GM18508 (cell line): ENCODE measurements around the gene RNF32.
"Not testable (repeated sequence)": the region's sequence is repeated elsewhere in the genome, so short reads cannot be mapped to it uniquely, and the experiment has no call there.

Source experiments
- ATAC-seq: cut with Tn5 transposase; IDR thresholded peaks from one replicate; pipeline ENCODE4 v1.9.1; 2021; ENCODE audit warnings: moderate number of reproducible peaks; ENCODE audit not compliant: insufficient read depth, unreplicated experiment

Gene RNF32

DNA sequence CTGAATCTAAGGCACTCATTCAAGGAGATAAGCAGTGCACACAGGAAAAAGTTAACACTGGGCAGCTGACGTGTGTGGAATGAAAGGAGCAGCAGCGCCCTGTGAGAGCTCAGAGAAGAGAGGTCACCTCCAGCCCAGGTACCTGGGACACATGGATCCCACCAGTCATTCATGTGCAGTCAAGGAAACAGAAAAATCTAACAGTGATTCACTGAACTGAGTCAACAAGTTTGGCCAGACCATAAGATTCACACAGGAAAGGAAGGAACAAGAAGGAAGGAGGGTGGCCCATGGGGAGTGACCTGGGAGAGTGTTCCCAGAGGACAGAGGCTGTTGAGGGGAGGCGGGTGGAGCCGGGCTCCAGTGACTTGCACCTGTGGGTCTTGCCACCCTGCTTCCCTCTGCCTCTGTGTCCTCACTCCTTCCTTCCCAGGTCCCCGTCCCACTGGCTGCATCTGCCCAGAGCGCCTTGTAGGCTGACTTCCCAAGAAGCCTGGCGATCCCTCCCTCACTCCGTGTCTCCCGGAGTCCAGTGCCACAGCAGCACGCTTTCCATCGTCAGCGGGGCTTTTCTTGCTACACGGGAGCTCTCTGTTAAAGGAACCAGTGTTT lies 27.7 kb downstream of the RNF32 start:
- no peak for ATAC-seq

DNA sequence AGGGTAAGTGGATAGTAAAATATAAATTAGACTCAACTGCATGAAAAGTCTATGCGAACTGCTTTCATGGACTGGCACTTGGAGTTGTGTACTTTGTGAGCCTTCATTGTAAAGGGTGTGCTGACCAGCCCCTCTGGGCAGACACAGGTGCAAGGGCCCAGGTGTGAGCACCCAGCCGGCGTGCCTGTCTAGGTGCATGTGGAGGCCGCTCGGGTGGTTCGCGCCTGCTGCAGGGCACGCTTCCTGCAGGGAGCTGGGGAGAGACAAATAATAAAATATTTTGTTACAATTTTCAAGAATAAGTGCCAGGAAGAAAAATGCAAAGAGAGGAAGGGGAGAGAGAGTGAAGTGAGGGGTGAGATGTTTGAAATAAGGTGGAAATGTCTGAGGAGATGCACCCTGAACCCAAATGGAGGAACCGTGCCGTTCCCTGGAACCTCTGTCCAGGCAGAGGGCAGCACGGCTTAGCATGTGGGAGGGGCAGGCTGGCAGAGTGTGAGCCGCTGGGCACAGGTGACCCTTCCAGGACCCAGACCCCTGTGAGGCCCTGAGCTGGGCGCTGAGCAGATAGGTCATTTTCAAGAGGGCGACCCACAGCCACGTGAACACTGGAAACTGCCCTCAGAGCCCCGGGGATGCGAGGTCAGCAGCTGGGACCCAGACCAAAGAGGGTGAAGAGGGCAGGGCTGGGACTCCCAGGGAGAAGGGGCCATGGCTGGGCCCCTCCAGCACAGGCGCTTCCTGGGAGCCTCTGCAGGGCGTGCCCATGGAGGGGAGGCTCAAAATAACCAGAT lies 28.7 kb downstream of the RNF32 start:
- no peak for ATAC-seq

DNA sequence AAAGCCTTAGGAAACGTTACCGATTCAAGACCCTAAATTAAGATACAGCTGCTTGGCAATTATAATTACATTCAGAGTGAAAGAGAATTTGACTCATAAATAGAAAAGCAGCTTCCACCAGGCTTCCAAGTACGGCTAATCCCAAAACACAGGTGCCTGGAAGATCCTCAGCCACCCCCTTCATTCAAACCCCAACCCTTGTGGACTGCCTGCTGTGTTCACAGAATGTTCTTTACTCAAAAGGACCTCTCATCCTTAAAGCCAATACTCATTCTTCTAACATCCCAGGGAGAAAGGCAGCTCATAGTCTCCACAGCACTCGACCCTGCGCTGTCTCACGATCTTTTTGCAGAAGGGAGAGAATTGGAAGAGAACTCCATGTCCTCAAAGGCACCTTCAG lies 32.9 kb downstream of the RNF32 start:
- no peak for ATAC-seq

DNA sequence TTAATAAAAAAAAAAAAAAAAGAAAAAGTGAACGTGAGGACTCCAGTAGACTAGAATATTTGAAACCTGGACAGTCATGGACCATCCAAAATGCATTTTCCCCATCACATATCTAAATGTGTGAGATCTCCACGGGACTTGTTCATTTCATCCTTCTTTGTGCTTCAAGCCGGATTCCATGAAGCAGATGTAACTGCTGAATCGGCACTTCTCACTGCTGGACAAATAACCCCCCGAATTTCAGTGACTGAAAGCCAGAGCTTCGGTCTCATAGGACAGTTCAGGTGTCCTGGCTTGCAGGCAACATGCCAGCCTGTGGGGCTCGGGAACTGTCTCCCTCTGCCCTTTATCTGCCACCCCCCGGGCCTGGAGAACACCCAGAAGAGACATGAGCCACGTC lies 33.3 kb downstream of the RNF32 start:
- ATAC-seq = no peak

DNA sequence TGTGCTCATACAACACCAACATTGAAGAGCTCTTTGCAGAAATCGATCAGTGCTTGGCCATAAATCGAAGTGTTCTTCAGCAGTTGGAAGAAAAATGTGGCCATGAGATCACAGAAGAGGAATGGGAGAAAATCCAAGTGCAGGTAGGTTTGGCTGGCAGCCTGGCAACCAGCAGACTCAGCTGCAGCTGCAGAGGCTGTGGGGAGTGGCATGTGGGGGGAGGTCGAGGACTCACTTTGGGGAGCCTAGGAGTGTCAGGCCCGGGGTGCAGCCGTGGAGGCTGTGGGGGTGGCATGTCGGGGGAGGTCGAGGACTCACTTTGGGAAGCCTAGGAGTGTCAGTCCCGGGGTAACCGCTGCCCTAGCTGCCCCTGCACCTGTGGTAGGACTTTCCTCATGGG lies 35.1 kb downstream of the RNF32 start:
- no peak for ATAC-seq

DNA sequence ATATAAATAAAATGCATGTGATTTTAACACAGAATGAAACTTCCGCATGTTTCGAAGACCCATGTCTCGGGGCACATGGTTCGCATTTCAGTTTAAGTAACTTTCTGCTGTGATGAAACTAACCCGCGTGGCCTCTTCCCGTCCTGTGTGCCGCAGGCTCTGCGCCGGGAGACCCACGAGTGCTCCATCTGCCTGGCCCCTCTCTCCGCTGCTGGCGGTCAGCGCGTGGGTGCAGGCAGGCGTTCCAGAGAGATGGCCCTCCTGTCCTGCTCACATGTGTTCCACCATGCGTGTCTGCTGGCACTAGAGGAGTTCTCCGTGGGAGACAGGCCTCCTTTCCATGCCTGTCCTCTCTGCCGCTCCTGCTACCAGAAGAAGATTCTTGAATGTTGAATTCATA lies 35.7 kb downstream of the RNF32 start:
- ATAC-seq = no peak

DNA sequence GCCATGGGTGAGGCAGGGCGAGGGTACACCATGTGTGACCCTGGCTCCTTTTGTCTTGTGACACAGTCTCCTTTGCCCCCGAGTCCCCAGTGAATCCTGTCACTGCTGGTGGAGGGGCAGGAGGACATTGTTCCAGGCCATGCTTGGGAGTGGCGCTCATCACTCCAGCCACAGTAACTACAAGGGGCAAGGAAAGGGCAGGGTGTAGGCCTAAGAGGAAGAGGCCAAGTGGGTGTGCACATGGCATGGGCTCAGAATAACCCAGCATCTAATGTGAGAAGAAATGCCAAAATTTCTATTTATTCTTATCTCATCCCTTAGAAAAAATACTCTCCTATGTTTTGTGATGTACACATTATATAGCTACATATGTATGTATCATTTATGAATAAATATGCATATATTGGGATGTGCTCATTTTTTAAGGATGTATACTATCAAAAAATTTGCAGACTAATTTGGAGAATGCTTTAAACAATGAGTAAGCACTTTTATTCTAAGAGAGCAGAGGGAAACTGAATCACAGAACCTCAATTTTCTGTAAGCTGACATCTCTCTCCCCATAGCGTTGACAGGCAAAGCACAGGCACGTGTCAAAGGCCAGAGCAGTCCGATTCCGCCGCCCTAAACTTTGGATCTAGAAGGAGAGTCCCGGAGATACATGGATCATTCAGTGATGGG lies 36.9 kb downstream of the RNF32 start:
- ATAC-seq = no peak

DNA sequence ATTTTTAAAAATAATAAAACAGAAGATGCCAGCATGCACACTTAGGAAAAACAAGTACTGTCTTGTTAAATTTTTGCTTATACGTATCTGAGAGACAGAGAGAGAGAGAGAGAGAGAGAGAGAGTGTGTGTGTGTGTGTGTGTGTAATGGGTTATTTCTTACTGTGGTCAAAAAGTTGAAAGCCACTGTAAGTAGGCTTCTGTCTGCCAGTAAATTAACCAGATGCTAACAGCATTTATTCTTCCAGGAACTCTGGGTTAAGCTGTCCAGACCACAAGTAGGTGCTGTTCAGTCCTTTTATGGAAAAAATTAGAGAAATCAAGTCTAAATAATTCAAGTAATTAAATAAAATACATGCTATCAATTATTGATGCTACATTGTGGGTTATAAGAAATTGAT lies 39.7 kb downstream of the RNF32 start:
- ATAC-seq = no peak

DNA sequence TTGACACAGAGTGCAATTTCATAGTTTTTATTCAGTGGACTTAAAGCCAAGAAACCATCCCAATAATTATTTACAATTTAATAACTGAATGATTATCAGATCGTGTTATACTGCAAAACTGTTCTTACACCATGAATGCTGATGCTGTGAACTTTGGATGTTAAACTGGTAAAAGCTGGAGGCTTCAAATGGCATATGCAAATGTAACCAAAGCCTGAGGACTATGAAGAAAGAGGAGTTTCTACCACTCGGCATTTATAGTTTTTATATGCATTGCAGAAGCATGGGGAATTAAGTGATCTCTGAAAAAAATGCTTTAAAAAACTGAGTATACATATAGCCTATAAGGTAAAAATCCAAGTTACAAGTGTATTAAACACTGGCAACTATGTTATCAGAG lies 42.4 kb downstream of the RNF32 start:
- ATAC-seq = no peak

DNA sequence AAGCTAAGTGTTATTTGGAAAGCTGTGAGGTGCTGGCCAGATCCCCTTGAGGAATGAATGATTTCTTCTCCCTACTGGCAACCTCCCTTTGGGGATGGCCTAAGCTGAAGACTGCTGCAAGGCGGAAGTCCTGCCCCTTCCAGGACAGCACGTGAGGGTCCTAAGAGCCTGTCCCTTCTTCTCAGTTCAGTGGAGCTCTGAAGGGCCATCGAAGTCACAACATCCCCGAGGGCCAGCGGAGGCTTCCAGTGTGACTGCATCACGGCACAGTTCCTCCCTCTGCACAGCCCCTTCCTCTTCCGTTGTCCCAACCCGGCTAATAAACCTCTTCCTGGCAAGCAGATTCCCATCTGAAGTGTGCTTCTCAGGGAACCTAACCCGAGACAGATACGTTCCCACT lies 43.7 kb downstream of the RNF32 start:
- no peak for ATAC-seq

DNA sequence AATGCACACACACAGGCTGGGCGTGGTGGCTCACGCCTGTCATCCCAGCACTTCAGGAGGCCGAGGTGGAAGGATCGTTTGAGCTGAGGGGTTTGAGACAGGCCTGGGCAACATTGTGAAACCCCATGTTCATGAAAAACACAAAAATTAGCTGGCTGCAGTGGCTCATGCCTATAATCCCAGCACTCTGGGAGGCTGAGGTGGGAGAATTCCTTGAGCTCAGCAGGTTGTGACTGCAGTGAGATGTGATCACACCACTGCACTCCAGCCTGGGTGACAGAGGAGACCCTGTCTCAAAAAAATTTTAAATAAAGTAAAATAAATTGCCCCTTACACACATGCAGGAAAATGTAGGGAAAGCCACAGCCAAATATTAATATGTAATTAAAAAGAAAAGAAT lies 44.1 kb downstream of the RNF32 start:
- no peak for ATAC-seq

DNA sequence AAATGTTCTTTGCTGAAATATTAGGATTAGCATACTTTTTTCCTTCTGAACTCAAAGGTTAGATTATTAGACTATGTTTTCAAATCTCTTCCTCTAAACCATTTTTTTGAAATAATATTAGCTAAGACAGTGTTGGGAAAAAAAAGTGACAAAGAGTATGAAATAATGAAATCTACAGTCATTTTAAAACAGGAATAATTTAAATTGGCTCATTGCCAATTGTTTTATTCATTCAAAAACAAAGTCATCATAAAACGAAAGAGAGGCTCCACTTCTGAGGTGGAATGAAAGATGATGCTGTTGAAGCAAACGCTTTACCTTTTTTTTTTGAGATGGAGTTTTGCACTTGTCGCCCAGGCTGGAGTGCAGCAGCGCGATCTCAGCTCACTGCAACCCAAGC lies 51.2 kb downstream of the RNF32 start:
- ATAC-seq = no peak

DNA sequence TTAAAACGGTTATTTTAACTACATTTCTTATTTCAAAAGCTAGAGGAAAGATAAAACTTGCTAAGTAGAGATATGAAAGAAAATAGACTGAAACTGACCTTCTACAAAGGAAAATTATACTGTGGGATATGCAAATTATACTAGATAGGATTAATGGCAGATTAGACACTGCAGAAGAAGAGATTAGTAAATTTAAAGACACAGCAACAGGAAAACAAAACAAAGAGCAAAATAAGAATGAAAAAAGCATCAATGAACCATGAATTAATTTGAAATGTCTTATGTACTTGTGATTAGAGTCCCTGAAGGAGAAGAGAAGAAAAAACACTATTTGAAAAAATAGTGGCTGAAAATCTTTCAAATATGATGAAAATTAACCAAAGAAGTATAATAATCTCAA lies 52.3 kb downstream of the RNF32 start:
- ATAC-seq = no peak

DNA sequence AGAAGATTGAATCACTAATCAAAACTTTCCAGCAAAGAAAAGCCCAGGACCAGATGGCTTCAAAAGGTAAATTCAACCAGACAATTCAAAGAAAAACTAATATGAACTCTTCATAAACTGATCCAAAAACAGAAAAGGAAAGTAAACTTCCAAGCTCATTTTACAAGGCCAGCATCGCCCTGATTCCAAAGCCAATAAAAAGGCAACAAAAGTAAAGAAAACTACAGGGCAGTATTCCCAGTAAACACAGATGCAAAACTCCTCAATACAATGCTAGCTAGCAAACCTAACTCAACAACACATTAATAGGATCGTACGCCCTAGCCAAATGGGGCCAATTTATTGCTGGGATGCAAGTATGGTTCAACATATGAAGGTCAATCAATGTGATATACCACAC lies 53.1 kb downstream of the RNF32 start:
- no peak for ATAC-seq

DNA sequence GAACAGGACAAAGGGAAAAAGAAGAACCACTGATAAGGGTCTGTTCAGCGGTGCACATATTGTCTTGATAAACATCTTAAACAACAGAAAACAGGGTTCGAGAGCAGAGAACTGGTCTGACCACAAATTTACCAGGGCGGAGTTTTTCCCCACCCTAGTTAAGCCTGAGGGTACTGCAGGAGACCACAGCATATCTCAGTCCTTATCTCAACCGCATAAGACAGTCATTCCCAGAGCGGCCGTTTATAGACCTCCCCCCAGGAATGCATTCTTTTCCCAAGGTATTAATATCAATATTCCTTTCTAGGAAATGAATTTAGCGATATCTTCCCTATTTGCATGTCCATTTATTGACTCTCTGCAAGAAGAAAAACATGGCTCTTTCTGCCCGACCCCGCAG lies 56.7 kb downstream of the RNF32 start:
- not testable (repeated sequence) for ATAC-seq

DNA sequence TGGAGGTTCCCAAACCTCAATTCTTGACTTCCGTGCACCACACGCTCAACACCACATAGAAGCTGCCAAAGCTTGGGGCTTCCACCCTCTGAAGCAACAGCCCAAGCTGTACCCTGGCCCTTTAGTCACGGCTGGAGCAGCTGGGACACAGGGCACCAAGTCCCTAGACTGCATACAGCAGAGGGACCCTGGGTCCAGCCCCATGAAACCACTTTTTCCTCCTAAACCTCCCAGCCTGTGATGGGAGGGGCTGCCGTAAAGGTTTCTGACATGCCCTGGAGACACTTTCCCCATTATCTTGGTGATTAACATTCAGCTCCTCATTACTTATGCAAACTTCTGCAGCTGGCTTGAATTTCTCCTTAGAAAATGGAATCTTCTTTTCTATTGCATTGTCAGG lies 57.9 kb downstream of the RNF32 start:
- not testable (repeated sequence) for ATAC-seq

DNA sequence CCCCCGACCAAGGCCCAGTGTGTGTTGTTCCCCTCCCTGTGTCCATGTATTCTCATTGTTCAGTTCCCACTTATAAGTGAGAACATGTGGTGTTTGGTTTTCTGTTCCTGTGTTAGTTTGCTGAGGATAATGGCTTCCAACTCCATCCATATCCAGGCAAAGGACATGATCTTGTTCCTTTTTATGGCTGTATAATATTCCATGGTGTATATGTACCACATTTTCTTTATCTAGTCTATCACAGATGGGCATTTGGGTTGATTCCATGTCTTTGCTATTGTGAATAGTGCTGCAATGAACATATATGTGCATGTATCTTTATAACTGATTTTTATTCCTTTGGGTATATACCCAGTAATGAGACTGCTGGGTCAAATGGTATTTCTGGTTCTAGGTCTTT lies 61.2 kb downstream of the RNF32 start:
- not testable (repeated sequence) for ATAC-seq

DNA sequence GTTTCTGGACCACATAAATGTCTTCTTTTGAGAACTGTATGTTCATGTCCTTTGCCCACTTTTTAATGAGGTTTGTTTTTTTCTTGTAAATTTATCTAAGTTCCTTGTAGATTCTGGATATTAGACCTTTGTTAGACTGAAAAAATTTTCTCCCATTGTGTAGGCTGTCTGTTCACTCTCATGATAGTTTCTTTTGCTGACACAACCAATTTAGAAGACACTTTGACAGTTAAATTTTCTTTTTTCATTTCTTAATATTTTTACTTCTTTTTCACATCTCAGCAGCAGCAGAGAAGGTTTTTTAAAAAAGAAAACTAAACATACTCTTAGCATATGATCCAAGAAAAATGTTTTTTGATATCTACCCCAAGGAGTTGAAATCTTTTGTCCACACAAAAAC lies 61.8 kb downstream of the RNF32 start:
- ATAC-seq = no peak

DNA sequence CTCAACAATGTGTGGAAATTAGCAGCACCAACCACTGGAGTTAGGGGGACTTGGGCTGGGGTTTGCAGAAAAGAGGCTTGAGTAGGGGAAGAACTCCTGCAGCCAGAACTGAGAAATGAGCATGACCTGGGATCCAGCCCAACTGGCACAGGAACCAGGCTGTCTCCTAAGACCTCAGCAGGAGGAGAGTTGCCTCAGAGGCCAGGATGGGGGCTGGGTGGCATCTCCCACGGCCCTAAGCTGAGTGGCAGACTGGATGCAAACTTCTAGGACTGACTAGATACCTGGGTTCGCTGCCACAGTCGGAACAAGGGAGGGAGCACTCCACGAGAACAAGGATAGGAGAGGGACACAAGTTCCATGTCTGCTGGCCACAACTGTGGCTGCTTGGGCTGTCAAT lies 62.6 kb downstream of the RNF32 start:
- ATAC-seq = no peak

DNA sequence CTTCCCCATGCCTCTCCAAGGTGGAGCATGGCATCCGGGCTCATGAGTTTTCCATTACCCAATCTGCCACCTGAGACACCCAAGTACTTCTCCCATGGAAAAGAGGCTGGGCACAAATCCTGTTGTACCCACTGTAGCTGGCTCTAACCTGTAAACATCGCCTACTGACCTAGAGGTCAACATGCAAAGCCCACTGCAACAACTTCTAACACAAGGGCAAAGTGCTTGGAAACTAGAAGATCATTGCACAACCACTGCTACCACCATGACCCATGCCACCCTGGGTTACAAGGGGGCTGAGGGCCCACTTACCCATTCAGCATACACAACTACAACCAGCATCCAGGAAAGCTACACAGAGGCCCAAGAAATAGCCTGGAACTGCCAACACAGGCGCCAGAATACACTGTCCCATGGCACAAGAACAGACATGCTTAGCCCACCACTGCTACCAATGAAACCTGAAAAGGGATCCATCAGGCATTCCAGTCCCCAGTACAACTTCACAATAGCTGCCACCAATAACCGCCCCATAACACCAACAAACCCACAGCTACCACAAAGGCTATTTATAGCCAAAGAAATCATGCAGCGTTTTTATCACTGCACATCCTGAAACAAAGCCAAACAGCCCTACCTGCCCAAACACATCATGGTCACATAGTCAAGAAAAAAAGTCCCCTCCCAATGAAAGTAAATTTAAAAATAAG lies 63.4 kb downstream of the RNF32 start:
- ATAC-seq = no peak
